ENCODE results near the gene TUFT1. TPM values are rescaled to one million over a fixed set of nuclear protein-coding genes. Genes with fewer than 3 reads are reported as not detected.

The TUFT1 gene
- total RNA-seq, 1 donor from 2014 or later, result 3.6 TPM

DNA sequence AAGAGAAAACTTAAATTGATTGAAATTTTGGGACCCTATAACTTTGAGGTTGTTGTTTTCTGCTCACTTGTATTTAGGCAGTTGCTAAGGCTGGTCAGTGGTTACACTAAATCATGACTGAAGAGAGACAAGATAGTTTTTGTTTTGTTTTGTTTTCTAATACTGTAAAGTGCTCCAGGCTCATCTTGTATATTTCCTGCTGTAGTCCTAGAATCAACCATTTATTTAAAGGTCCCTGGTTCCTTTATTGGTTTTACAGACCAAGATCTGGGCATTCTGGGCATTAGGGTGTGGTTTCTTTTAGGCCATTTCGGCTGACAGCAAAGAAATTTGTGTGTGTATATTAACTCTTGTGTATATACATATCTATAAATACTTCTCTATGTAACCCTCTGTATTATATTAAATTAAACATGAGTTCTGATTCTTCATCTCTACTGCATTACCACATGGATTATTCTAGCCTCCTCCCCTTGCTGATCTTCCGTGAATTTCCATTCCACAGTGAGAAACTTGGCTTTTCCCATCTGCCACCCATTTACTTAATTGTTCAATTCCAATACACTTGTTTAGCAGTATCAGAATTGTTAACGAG lies 86.7 kb downstream of the TUFT1 start:
- Histone ChIP-seq H3K4me1 (peaks cover 5% of the 10 kb centered on the region), H3K36me3 (peaks cover 9% of the 10 kb centered on the region), H3K27ac (replicated peaks) (no peak overlapping the region), H3K27me3 (ENCODE audit: low read depth) (no peaks in the 10 kb centered on the region), H3K9me3 (replicated peaks) (no peaks in the 10 kb centered on the region), H3K4me3 (no peak overlapping the region)
- TF ChIP-seq, protein P1, sequence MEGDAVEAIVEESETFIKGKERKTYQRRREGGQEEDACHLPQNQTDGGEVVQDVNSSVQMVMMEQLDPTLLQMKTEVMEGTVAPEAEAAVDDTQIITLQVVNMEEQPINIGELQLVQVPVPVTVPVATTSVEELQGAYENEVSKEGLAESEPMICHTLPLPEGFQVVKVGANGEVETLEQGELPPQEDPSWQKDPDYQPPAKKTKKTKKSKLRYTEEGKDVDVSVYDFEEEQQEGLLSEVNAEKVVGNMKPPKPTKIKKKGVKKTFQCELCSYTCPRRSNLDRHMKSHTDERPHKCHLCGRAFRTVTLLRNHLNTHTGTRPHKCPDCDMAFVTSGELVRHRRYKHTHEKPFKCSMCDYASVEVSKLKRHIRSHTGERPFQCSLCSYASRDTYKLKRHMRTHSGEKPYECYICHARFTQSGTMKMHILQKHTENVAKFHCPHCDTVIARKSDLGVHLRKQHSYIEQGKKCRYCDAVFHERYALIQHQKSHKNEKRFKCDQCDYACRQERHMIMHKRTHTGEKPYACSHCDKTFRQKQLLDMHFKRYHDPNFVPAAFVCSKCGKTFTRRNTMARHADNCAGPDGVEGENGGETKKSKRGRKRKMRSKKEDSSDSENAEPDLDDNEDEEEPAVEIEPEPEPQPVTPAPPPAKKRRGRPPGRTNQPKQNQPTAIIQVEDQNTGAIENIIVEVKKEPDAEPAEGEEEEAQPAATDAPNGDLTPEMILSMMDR (IDR thresholded peaks at IDR 0.05; ENCODE audit: borderline replicate concordance), result no peak
- intact Hi-C loops (cut with micrococcal nuclease), result no loop called here
- no peak for DNase-seq

DNA sequence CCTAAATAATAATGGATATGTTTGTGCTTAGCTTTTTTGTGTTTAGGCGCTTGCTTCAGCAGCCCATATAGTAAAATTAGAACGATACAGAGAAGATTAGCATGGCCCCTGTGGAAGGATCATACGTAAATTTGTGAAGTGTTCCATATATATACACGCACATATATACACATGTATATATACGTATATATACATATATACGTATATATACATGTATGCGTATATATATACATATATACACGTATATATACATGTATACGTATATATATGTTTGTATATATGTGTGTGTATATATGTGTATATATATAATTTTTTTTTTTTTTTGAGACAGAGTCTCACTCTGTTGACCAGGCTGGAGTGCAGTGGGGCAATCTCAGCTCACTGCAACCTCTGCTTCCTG lies 89.2 kb downstream of the TUFT1 start:
- intact Hi-C loops (cut with micrococcal nuclease), result no loop called here
- no peak for DNase-seq
- Histone ChIP-seq H3K27me3 (ENCODE audit: low read depth) (no peaks in the 10 kb centered on the region), H3K36me3 (peaks cover 9% of the 10 kb centered on the region), H3K4me1 (no peaks in the 10 kb centered on the region), H3K9me3 (replicated peaks) (no peaks in the 10 kb centered on the region), H3K27ac (replicated peaks) (no peak overlapping the region), H3K4me3 (no peak overlapping the region)
- TF ChIP-seq, protein P1 (IDR thresholded peaks at IDR 0.05; ENCODE audit: borderline replicate concordance), result no peak

Small RNA genes within 50 kb of the gene (microRNA-seq; reads per million reads assigned to microRNA genes)
- gene MIR554, result not detected

Other genes starting within 250 kb of the TUFT1 start
- 44.5 TPM for gene PI4KB, start 212.9 kb upstream of the TUFT1 start, total RNA-seq
- 21.0 TPM for gene RFX5, start 193.1 kb upstream of the TUFT1 start, total RNA-seq
- gene SELENBP1, start 167.6 kb upstream of the TUFT1 start, total RNA-seq, result 66.3 TPM
- gene PSMB4, start 140.7 kb upstream of the TUFT1 start, total RNA-seq, result 186 TPM
- 37.3 TPM for gene POGZ, start 80.8 kb upstream of the TUFT1 start, total RNA-seq
- gene CGN, start 28.9 kb upstream of the TUFT1 start, total RNA-seq, result 0.52 TPM
- 31.8 TPM for gene SNX27, start 71.7 kb downstream of the TUFT1 start, total RNA-seq
- gene CELF3, start 176.5 kb downstream of the TUFT1 start, total RNA-seq, result not detected
- gene RIIAD1, start 181.2 kb downstream of the TUFT1 start, total RNA-seq, result 5.6 TPM
- gene MRPL9, start 223.2 kb downstream of the TUFT1 start, total RNA-seq, result 41.8 TPM